AG08395 (cell line): ENCODE measurements around the gene GALNTL6.
"Not testable (repeated sequence)": the region's sequence is repeated elsewhere in the genome, so short reads cannot be mapped to it uniquely, and the experiment has no call there.

Source experiments
- DNase-seq: peaks from one replicate; pipeline ENCODE4 v3.0.0; 2012; ENCODE audit warnings: mixed read lengths, low spot score

The GALNTL6 gene

GRCh38 chr4:173019664-173020063 lies 1206.5 kb downstream of the GALNTL6 start:
- DNase-seq: no peak

GRCh38 chr4:173021746-173022573 lies 1208.8 kb downstream of the GALNTL6 start:
- DNase-seq: not testable (repeated sequence)

GRCh38 chr4:173024203-173024602 lies 1211.0 kb downstream of the GALNTL6 start:
- DNase-seq: no peak

GRCh38 chr4:173025131-173025530 lies 1211.9 kb downstream of the GALNTL6 start:
- peak; percentile 68 for DNase-seq

- DNase-seq: no peak
Measured at GRCh38 chr4:173037242-173037641, 1224.0 kb downstream of the GALNTL6 start.

- DNase-seq: no peak
Measured at GRCh38 chr4:173038192-173038896, 1225.1 kb downstream of the GALNTL6 start.

GRCh38 chr4:173039617-173040577 lies 1226.7 kb downstream of the GALNTL6 start:
- no peak for DNase-seq

- no peak for DNase-seq
Measured at GRCh38 chr4:173041482-173041881, 1228.3 kb downstream of the GALNTL6 start.

GRCh38 chr4:173042139-173042538 lies 1228.9 kb downstream of the GALNTL6 start:
- not testable (repeated sequence) for DNase-seq

GRCh38 chr4:173044340-173044739 lies 1231.1 kb downstream of the GALNTL6 start:
- no peak for DNase-seq

GRCh38 chr4:173045571-173045970 lies 1232.4 kb downstream of the GALNTL6 start:
- DNase-seq: no peak

GRCh38 chr4:173046144-173046543 lies 1232.9 kb downstream of the GALNTL6 start:
- no peak for DNase-seq

- peak; percentile 7 for DNase-seq
Measured at GRCh38 chr4:173046818-173047217, 1233.6 kb downstream of the GALNTL6 start.

GRCh38 chr4:173051232-173051631 lies 1238.0 kb downstream of the GALNTL6 start:
- no peak for DNase-seq

- peak; percentile 26 for DNase-seq
Measured at GRCh38 chr4:173051716-173052115, 1238.5 kb downstream of the GALNTL6 start.

GRCh38 chr4:173052439-173052838 lies 1239.2 kb downstream of the GALNTL6 start:
- DNase-seq: no peak

GRCh38 chr4:173056271-173056670 lies 1243.1 kb downstream of the GALNTL6 start:
- no peak for DNase-seq

- no peak for DNase-seq
Measured at GRCh38 chr4:173056710-173057109, 1243.5 kb downstream of the GALNTL6 start.

- DNase-seq: no peak
Measured at GRCh38 chr4:173057442-173057841, 1244.2 kb downstream of the GALNTL6 start.

- peak; percentile 6 for DNase-seq
Measured at GRCh38 chr4:173057901-173058300, 1244.7 kb downstream of the GALNTL6 start.

GRCh38 chr4:173061160-173061559 lies 1248.0 kb downstream of the GALNTL6 start:
- DNase-seq: no peak

GRCh38 chr4:173073939-173074500 lies 1260.8 kb downstream of the GALNTL6 start:
- DNase-seq: no peak
